Loucy (cell line): ENCODE data around the gene EPHB1.

ENCODE experiments used
- H2AFZ ChIP-seq: fragments of 200-600 bp; sonication (generic); 2 replicates; pipeline ENCODE4 v1.6.0; 2016; ENCODE audit warnings: antibody characterized with exemption, mild to moderate bottlenecking, low read length, moderate library complexity
- H3F3A ChIP-seq: fragments of 200-600 bp; 2 replicates; pipeline ENCODE4 v1.6.0; 2016; ENCODE audit warnings: antibody characterized with exemption, low read depth, mild to moderate bottlenecking
- H3K27me3 ChIP-seq: fragments of 200-600 bp; sonication (generic); 2 replicates; pipeline ENCODE4 v1.6.1; 2014; ENCODE audit warnings: low read length, mild to moderate bottlenecking; ENCODE audit not compliant: insufficient read depth, poor library complexity, severe bottlenecking
- H3K36me3 ChIP-seq: fragments of 200-600 bp; sonication (generic); 2 replicates; pipeline ENCODE4 v1.6.1; 2016; ENCODE audit warnings: low read length; ENCODE audit not compliant: insufficient read depth
- H3K4me1 ChIP-seq: fragments of 200-600 bp; sonication (generic); 2 replicates; pipeline ENCODE4 v1.5.1; 2014; ENCODE audit warnings: low read length, mild to moderate bottlenecking; ENCODE audit not compliant: insufficient read depth, poor library complexity, severe bottlenecking
- H3K4me2 ChIP-seq: fragments of 200-600 bp; sonication (generic); 2 replicates; pipeline ENCODE4 v1.6.0; 2014; ENCODE audit warnings: antibody characterized with exemption, low read length, low read depth, mild to moderate bottlenecking; ENCODE audit not compliant: poor library complexity, severe bottlenecking
- H3K4me3 ChIP-seq: fragments of 200-600 bp; sonication (generic); 2 replicates; pipeline ENCODE4 v1.5.1; 2014; ENCODE audit warnings: low read length, mild to moderate bottlenecking, mixed read lengths; ENCODE audit not compliant: poor library complexity, severe bottlenecking
- H3K79me2 ChIP-seq: fragments of 200-600 bp; sonication (generic); 2 replicates; pipeline ENCODE4 v1.6.1; 2014; ENCODE audit warnings: low read length; ENCODE audit not compliant: insufficient read depth
- H3K9ac ChIP-seq: fragments of 200-600 bp; sonication (generic); 2 replicates; pipeline ENCODE4 v1.6.0; 2014; ENCODE audit warnings: mild to moderate bottlenecking, low read depth, low read length, moderate library complexity; ENCODE audit not compliant: poor library complexity, severe bottlenecking
- H3K9me2 ChIP-seq: fragments of 200-600 bp; sonication (generic); replicated peaks from 2 replicates; pipeline ENCODE4 v1.6.1; 2016; ENCODE audit warnings: low read depth, low read length, mixed read lengths
- H3K9me3 ChIP-seq: fragments of 200-600 bp; sonication (generic); 2 replicates; pipeline ENCODE4 v1.6.1; 2014; ENCODE audit warnings: mild to moderate bottlenecking, antibody characterized with exemption, low read length, low read depth; ENCODE audit not compliant: insufficient read depth
- H4K20me1 ChIP-seq: fragments of 200-600 bp; sonication (generic); 2 replicates; pipeline ENCODE4 v1.6.0; 2014; ENCODE audit warnings: antibody characterized with exemption, low read length, mild to moderate bottlenecking; ENCODE audit not compliant: insufficient read depth, poor library complexity, severe bottlenecking
- EZH2phosphoT487 ChIP-seq: fragments of 200-600 bp; IDR thresholded peaks from 2 replicates; pipeline ENCODE4 v1.6.1; 2018; ENCODE audit warnings: antibody characterized with exemption, mild to moderate bottlenecking, moderate library complexity, borderline replicate concordance
- TF ChIP-seq, protein P1 (sequence below): fragments of 200-600 bp; sonication (generic); conservative IDR thresholded peaks from 2 replicates; pipeline ENCODE4 v1.5.1; 2014; ENCODE audit warnings: mild to moderate bottlenecking, antibody characterized with exemption, low read length

Gene EPHB1

DNA sequence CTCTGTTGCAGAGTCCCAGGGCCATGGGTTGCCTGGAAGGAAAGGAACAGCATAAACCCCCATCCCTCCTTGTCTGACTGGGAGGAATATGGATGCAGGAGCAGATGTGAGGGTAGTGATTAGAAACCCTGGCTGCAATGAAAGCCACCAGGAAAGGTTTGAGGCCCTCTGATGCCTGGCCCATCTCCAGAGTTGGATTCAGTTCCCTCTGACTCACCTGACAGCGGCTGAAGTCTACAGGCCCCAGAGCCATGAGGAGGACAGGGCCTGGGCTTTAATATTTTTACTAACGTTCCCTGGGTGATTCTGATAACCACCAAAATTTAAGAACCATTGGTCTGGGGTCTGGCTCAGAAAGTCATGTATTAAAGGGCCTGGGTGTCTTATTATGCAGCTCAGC lies 214.0 kb downstream of the EPHB1 start:
- Histone ChIP-seq H3K27me3 (no peaks in the 10 kb centered on the region), H2AFZ (no peak overlapping the region), H3K4me2 (no peak overlapping the region), H3K36me3 (no peaks in the 10 kb centered on the region), H3F3A (no peaks in the 10 kb centered on the region), H3K4me1 (no peaks in the 10 kb centered on the region), H3K9me3 (no peaks in the 10 kb centered on the region), H4K20me1 (no peaks in the 10 kb centered on the region), H3K4me3 (no peak overlapping the region), H3K79me2 (no peaks in the 10 kb centered on the region), H3K9me2 (no peaks in the 10 kb centered on the region), H3K9ac (no peak overlapping the region)
- TF ChIP-seq, protein P1, sequence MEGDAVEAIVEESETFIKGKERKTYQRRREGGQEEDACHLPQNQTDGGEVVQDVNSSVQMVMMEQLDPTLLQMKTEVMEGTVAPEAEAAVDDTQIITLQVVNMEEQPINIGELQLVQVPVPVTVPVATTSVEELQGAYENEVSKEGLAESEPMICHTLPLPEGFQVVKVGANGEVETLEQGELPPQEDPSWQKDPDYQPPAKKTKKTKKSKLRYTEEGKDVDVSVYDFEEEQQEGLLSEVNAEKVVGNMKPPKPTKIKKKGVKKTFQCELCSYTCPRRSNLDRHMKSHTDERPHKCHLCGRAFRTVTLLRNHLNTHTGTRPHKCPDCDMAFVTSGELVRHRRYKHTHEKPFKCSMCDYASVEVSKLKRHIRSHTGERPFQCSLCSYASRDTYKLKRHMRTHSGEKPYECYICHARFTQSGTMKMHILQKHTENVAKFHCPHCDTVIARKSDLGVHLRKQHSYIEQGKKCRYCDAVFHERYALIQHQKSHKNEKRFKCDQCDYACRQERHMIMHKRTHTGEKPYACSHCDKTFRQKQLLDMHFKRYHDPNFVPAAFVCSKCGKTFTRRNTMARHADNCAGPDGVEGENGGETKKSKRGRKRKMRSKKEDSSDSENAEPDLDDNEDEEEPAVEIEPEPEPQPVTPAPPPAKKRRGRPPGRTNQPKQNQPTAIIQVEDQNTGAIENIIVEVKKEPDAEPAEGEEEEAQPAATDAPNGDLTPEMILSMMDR, result no peak
- TF ChIP-seq EZH2phosphoT487, result no peak

DNA sequence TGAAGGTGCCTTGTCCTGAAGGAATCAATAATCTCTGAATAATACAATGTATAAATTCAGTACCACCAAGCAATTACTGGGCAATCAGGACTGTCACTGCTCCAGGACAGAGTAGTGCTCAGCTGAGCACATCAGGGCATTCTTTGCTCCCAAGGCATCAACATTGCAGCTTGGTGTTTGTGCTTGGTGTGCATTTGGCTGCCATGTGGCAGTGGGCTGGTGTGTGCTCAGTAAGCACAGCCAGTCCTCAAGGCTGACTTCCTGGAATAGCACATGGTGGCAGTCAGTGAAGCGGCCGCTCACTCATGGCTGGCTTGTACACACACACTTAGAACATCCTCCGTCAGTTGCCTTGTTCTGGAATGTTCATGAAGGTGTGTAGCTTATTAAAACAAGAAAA lies 217.0 kb downstream of the EPHB1 start:
- Histone ChIP-seq H3F3A (no peaks in the 10 kb centered on the region), H3K36me3 (no peaks in the 10 kb centered on the region), H3K27me3 (no peaks in the 10 kb centered on the region), H3K9me2 (no peaks in the 10 kb centered on the region), H4K20me1 (no peaks in the 10 kb centered on the region), H3K9ac (no peak overlapping the region), H3K4me2 (no peak overlapping the region), H3K79me2 (no peaks in the 10 kb centered on the region), H2AFZ (no peak overlapping the region), H3K9me3 (no peaks in the 10 kb centered on the region), H3K4me1 (no peaks in the 10 kb centered on the region), H3K4me3 (no peak overlapping the region)
- no peak for TF ChIP-seq EZH2phosphoT487
- TF ChIP-seq, protein P1, result no peak

DNA sequence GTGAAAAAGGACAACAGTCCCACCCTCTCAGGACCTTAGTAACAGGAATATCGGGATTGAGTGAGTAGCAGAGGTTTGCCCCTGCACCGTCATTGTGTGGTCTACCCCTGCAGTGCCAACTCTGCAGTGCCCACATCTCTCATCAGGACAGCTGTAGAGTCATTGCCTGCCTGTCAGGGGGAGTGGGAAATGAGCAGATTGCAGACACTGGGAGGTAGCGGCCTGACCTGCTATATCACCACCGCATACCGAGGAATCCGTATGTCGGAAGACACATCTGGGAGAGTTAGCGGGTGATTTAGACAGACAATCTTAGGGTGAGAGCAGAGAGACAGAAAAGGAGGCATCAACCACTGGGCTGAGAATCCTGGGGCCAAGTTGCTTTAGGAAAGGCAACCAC lies 218.1 kb downstream of the EPHB1 start:
- Histone ChIP-seq H2AFZ (no peak overlapping the region), H3K79me2 (no peaks in the 10 kb centered on the region), H3K9ac (no peak overlapping the region), H3K4me2 (no peak overlapping the region), H3K27me3 (no peaks in the 10 kb centered on the region), H3K9me2 (no peaks in the 10 kb centered on the region), H3K36me3 (no peaks in the 10 kb centered on the region), H4K20me1 (no peaks in the 10 kb centered on the region), H3K4me1 (no peaks in the 10 kb centered on the region), H3K4me3 (no peak overlapping the region), H3K9me3 (no peaks in the 10 kb centered on the region), H3F3A (no peaks in the 10 kb centered on the region)
- TF ChIP-seq EZH2phosphoT487, result no peak
- TF ChIP-seq, protein P1, result no peak
